Glomerular endothelial cell (primary cell): ENCODE results near the gene DSC2. TPM values are rescaled to one million over a fixed set of nuclear protein-coding genes. Genes with fewer than 3 reads are reported as not detected.

Experiments
- DNase-seq: peaks from one replicate; pipeline ENCODE4 v3.0.0-alpha.2; 2011; ENCODE audit warnings: low read depth, low spot score; ENCODE audit errors: extremely low read depth
- total RNA-seq: library from RNA; depleted of rRNA; stranded (reverse); fragments of >200 nt; gene quantifications from 2 replicates; pipeline ENCODE4 v1.2.3, GENCODE V29; 2015

Gene DSC2
- total RNA-seq, 1 donor from 2014 or later: 0.64 TPM

GRCh38 chr18:31099450-31100230 is 2.6 kb downstream of the DSC2 start:
- DNase-seq: no peak

- no peak for DNase-seq
These were observed 3.3 kb downstream of the DSC2 start for GRCh38 chr18:31098878-31099277.

- DNase-seq: no peak
These were observed 4.6 kb downstream of the DSC2 start for GRCh38 chr18:31097666-31098065.

GRCh38 chr18:31093880-31094279 is 8.3 kb downstream of the DSC2 start:
- no peak for DNase-seq

GRCh38 chr18:31093294-31093693 is 8.9 kb downstream of the DSC2 start:
- no peak for DNase-seq

- DNase-seq: no peak
These were observed 10.9 kb downstream of the DSC2 start for GRCh38 chr18:31091350-31091749.

- no peak for DNase-seq
These were observed 13.7 kb downstream of the DSC2 start for GRCh38 chr18:31088532-31088931.

- DNase-seq: no peak
These were observed 22.2 kb downstream of the DSC2 start for GRCh38 chr18:31079973-31080372.

- DNase-seq: no peak
These were observed 24.3 kb downstream of the DSC2 start for GRCh38 chr18:31077878-31078277.

GRCh38 chr18:31072175-31072574 is 30.0 kb downstream of the DSC2 start:
- DNase-seq: no peak

GRCh38 chr18:31070206-31070605 is 32.0 kb downstream of the DSC2 start:
- DNase-seq: no peak

- DNase-seq: no peak
These were observed 36.0 kb downstream of the DSC2 start for GRCh38 chr18:31066266-31066665.

GRCh38 chr18:31065036-31065773 is 37.0 kb downstream of the DSC2 start:
- DNase-seq: no peak

- no peak for DNase-seq
These were observed 38.1 kb downstream of the DSC2 start for GRCh38 chr18:31064130-31064529.

- no peak for DNase-seq
These were observed 40.3 kb downstream of the DSC2 start for GRCh38 chr18:31061945-31062344.

GRCh38 chr18:31058897-31059296 is 43.3 kb downstream of the DSC2 start:
- no peak for DNase-seq

GRCh38 chr18:31057917-31058316 is 44.3 kb downstream of the DSC2 start:
- no peak for DNase-seq

- no peak for DNase-seq
These were observed 45.2 kb downstream of the DSC2 start for GRCh38 chr18:31057051-31057450.

- no peak for DNase-seq
These were observed 45.9 kb downstream of the DSC2 start for GRCh38 chr18:31056296-31056695.

- DNase-seq: no peak
These were observed 51.6 kb downstream of the DSC2 start for GRCh38 chr18:31050635-31051034.

GRCh38 chr18:31049189-31049588 is 53.0 kb downstream of the DSC2 start:
- no peak for DNase-seq

GRCh38 chr18:31048216-31048615 is 54.0 kb downstream of the DSC2 start:
- no peak for DNase-seq
